OCI-LY1 (cell line): ENCODE measurements around the gene CLRN2.

ENCODE experiments used
- H2AFZ ChIP-seq: fragments of 200-600 bp; sonication (generic), shearing (Covaris generic); 2 replicates; pipeline ENCODE4 v1.6.0; 2014; ENCODE audit warnings: antibody characterized with exemption, mild to moderate bottlenecking, low read length
- H3F3A ChIP-seq: fragments of 200-600 bp; sonication (generic), shearing (Covaris generic); 2 replicates; pipeline ENCODE4 v1.6.0; 2014; ENCODE audit warnings: mild to moderate bottlenecking, antibody characterized with exemption, low read length, moderate library complexity; ENCODE audit not compliant: insufficient read depth
- H3K27ac ChIP-seq: fragments of 200-600 bp; sonication (generic); 2 replicates; pipeline ENCODE4 v1.5.1; 2014; ENCODE audit warnings: low read length, mixed run types, mild to moderate bottlenecking, low read depth; ENCODE audit not compliant: poor library complexity, severe bottlenecking
- H3K27me3 ChIP-seq: fragments of 200-600 bp; sonication (generic); 2 replicates; pipeline ENCODE4 v1.6.0; 2014; ENCODE audit warnings: antibody characterized with exemption, mild to moderate bottlenecking, low read length, moderate library complexity; ENCODE audit not compliant: insufficient read depth
- H3K36me3 ChIP-seq: fragments of 200-600 bp; sonication (generic); 2 replicates; pipeline ENCODE4 v1.6.1; 2014; ENCODE audit warnings: mild to moderate bottlenecking, antibody characterized with exemption, low read length, moderate library complexity, mixed read lengths; ENCODE audit not compliant: insufficient read depth
- H3K4me1 ChIP-seq: fragments of 200-600 bp; sonication (generic); 2 replicates; pipeline ENCODE4 v1.5.1; 2014; ENCODE audit warnings: mild to moderate bottlenecking, low read length, moderate library complexity; ENCODE audit not compliant: insufficient read depth, severe bottlenecking
- H3K4me2 ChIP-seq: fragments of 200-600 bp; sonication (generic), shearing (Covaris generic); 2 replicates; pipeline ENCODE4 v1.6.1; 2014; ENCODE audit warnings: low read length
- H3K4me3 ChIP-seq: fragments of 200-600 bp; sonication (generic); 2 replicates; pipeline ENCODE4 v1.5.1; 2014; ENCODE audit warnings: low read length, low read depth, mild to moderate bottlenecking, mixed read lengths; ENCODE audit not compliant: poor library complexity, severe bottlenecking
- H3K79me2 ChIP-seq: fragments of 200-600 bp; shearing (Covaris generic); 2 replicates; pipeline ENCODE4 v1.6.1; 2016; ENCODE audit warnings: mixed run types, low read length, mixed read lengths; ENCODE audit not compliant: insufficient read depth
- H3K9ac ChIP-seq: fragments of 200-600 bp; sonication (generic), shearing (Covaris generic); 2 replicates; pipeline ENCODE4 v1.6.1; 2014; ENCODE audit warnings: mild to moderate bottlenecking, low read length, mixed read lengths
- H3K9me2 ChIP-seq: fragments of 200-600 bp; sonication (generic), shearing (Covaris generic); 2 replicates; pipeline ENCODE4 v1.6.1; 2014; ENCODE audit warnings: low read depth, mild to moderate bottlenecking, low read length, mixed read lengths
- H3K9me3 ChIP-seq: fragments of 200-600 bp; shearing (Covaris generic); 2 replicates; pipeline ENCODE4 v1.6.1; 2014; ENCODE audit warnings: low read length, mixed read lengths
- H4K20me1 ChIP-seq: fragments of 200-600 bp; sonication (generic), shearing (Covaris generic); 2 replicates; pipeline ENCODE4 v1.6.0; 2016; ENCODE audit warnings: mild to moderate bottlenecking, low read length; ENCODE audit not compliant: insufficient read depth
- CTCF ChIP-seq: fragments of 200-600 bp; sonication (generic), shearing (Covaris generic); IDR thresholded peaks from 2 replicates; pipeline ENCODE4 v1.5.1; 2017; ENCODE audit warnings: mild to moderate bottlenecking, antibody characterized with exemption, low read length, moderate library complexity, mixed read lengths
- EZH2 ChIP-seq: fragments of 200-600 bp; sonication (generic), shearing (Covaris generic); IDR thresholded peaks from 2 replicates; pipeline ENCODE4 v1.8.0; 2017; ENCODE audit warnings: borderline replicate concordance, mixed run types, mild to moderate bottlenecking, antibody characterized with exemption, low read length, moderate library complexity, mixed read lengths

Gene CLRN2

GRCh38 chr4:17531538-17532285 lies 16.7 kb downstream of the CLRN2 start:
- H3K9ac ChIP-seq, result no peak overlapping the region
- no peak overlapping the region for H3K27ac ChIP-seq
- no peak overlapping the region for H3K4me3 ChIP-seq
- no peaks in the 10 kb centered on the region for H3K36me3 ChIP-seq
- H3F3A ChIP-seq, result no peaks in the 10 kb centered on the region
- TF ChIP-seq EZH2 (no peak), CTCF (no peak)
- H3K79me2 ChIP-seq, result no peaks in the 10 kb centered on the region
- H3K4me2 ChIP-seq, result no peak overlapping the region
- no peaks in the 10 kb centered on the region for H4K20me1 ChIP-seq
- H3K9me3 ChIP-seq, result no peaks in the 10 kb centered on the region
- H3K4me1 ChIP-seq, result no peaks in the 10 kb centered on the region
- no peak overlapping the region for H2AFZ ChIP-seq
- H3K27me3 ChIP-seq, result no peaks in the 10 kb centered on the region
- no peaks in the 10 kb centered on the region for H3K9me2 ChIP-seq

GRCh38 chr4:17534705-17535104 lies 19.7 kb downstream of the CLRN2 start:
- H2AFZ ChIP-seq, result no peak overlapping the region
- H3K27me3 ChIP-seq, result no peaks in the 10 kb centered on the region
- TF ChIP-seq CTCF, result no peak
- no peak for TF ChIP-seq EZH2
- no peaks in the 10 kb centered on the region for H3K9me3 ChIP-seq
- no peaks in the 10 kb centered on the region for H4K20me1 ChIP-seq
- no peak overlapping the region for H3K4me2 ChIP-seq
- no peaks in the 10 kb centered on the region for H3K36me3 ChIP-seq
- H3K9ac ChIP-seq, result no peak overlapping the region
- H3K27ac ChIP-seq, result no peak overlapping the region
- no peaks in the 10 kb centered on the region for H3K4me1 ChIP-seq
- H3K79me2 ChIP-seq, result no peaks in the 10 kb centered on the region
- no peaks in the 10 kb centered on the region for H3F3A ChIP-seq
- H3K4me3 ChIP-seq, result no peak overlapping the region
- no peaks in the 10 kb centered on the region for H3K9me2 ChIP-seq

GRCh38 chr4:17535242-17535641 lies 20.3 kb downstream of the CLRN2 start:
- Histone ChIP-seq H3K4me1 (no peaks in the 10 kb centered on the region), H3K36me3 (no peaks in the 10 kb centered on the region), H4K20me1 (no peaks in the 10 kb centered on the region), H3K4me2 (no peak overlapping the region), H3K27me3 (no peaks in the 10 kb centered on the region), H2AFZ (no peak overlapping the region), H3K4me3 (no peak overlapping the region), H3F3A (no peaks in the 10 kb centered on the region), H3K9ac (no peak overlapping the region), H3K79me2 (no peaks in the 10 kb centered on the region), H3K9me3 (no peaks in the 10 kb centered on the region), H3K27ac (no peak overlapping the region), H3K9me2 (no peaks in the 10 kb centered on the region)
- no peak for TF ChIP-seq CTCF
- TF ChIP-seq EZH2, result no peak
